ENCODE results near the gene CABLES2. TPM values are rescaled to one million over a fixed set of nuclear protein-coding genes. Genes with fewer than 3 reads are reported as not detected.

The CABLES2 gene
- total and polyA plus RNA-seq, 2 of the 4 experiments (the other 2 are of a cell fraction) = 1.4 to 5.1 TPM

- no peak overlapping the region for H3K18ac ChIP-seq (ENCODE audit: low read depth, low read length)
- WGBS, 2 experiments (ENCODE audit: extremely low coverage in 2 of 2, insufficient read length in 1 of 2) = 97% methylated on average over 6 of the region's 19 CpGs; no CpG with 5 or more reads in 1 of the 2 experiments
- H3K4me2 ChIP-seq (ENCODE audit: low read depth, low read length) = no peak overlapping the region
- no peak overlapping the region for H3K14ac ChIP-seq (replicated peaks; ENCODE audit: low read depth, low read length)
- no peak overlapping the region for H2AK9ac ChIP-seq (replicated peaks; ENCODE audit: low read depth, low read length, poor library complexity)
- H3K4me3 ChIP-seq (ENCODE audit: insufficient read depth, low read depth, low read length) = no peak overlapping the region
- no peak overlapping the region for H3K9ac ChIP-seq (ENCODE audit: low read depth, low read length)
- POLR2A ChIA-PET (ENCODE audit: unreplicated experiment) = no interaction called here
- no peak overlapping the region for H2BK120ac ChIP-seq (ENCODE audit: low read depth, low read length)
- ATAC-seq (ENCODE audit: low read depth) = no peak
- no peaks in the 10 kb centered on the region for H3K4me1 ChIP-seq (ENCODE audit: control insufficient read depth, insufficient read depth, low read length)
- peaks cover 16% of the 10 kb centered on the region; the same call in 1 of the 2 replicates for H4K20me1 ChIP-seq (ENCODE audit: insufficient read depth, low read length)
- H2AFZ ChIP-seq (replicated peaks; ENCODE audit: low read length, poor library complexity) = no peak overlapping the region
- in situ Hi-C loops (cut with MboI; ENCODE audit: low sequenced_read_pairs) (loop anchor here (25.0 kb wide), 1 partner anchor 386 kb away; no protein-coding TSS in a partner anchor), dilution Hi-C loops (cut with HindIII; ENCODE audit: low sequenced_read_pairs, unreplicated experiment) (loop anchor here (25.0 kb wide), 1 partner anchor 111 kb away; no protein-coding TSS in a partner anchor), intact Hi-C loops (cut with micrococcal nuclease) (no loop called here)
- no peak overlapping the region for H4K8ac ChIP-seq (ENCODE audit: low read depth in 2 of 2, low read length in 2 of 2)
- H2BK20ac ChIP-seq (ENCODE audit: low read depth, low read length) = no peak overlapping the region
- CTCF ChIA-PET = no interaction called here
- H3K9me1 ChIP-seq (ENCODE audit: insufficient read depth, low read length) = 0 out of 2 replicates have a peak, but pooled peaks cover 4% of the 10 kb centered on the region
- H3K23ac ChIP-seq (ENCODE audit: low read depth, low read length) = no peak overlapping the region
- no peaks in the 10 kb centered on the region for H3K9me3 ChIP-seq (ENCODE audit: control insufficient read depth, insufficient read depth, low read length)
- no TSS peak for BruUV-seq (replicated peaks)
- H2BK15ac ChIP-seq (ENCODE audit: low read depth, low read length) = no peak overlapping the region
- H4K5ac ChIP-seq (ENCODE audit: low read depth, low read length) = no peak overlapping the region
- H3K79me1 ChIP-seq (ENCODE audit: low read depth in 1 of 2, low read length in 2 of 2) = peaks cover 0 to 14% of the 10 kb centered on the region in 2 experiments; a peak in 3 of 4 replicates
- no peak for TF ChIP-seq POLR2A (IDR thresholded peaks at IDR 0.05; ENCODE audit: low read depth, low read length)
- TF ChIP-seq CEBPB (IDR thresholded peaks at IDR 0.05; ENCODE audit: low read depth, low read length) = no peak
- TF ChIP-seq BHLHE40 (IDR thresholded peaks at IDR 0.05; ENCODE audit: low read depth, low read length) = no peak
- TF ChIP-seq MAFK (IDR thresholded peaks at IDR 0.05; ENCODE audit: low read depth, low read length) = no peak
- no peak for TF ChIP-seq USF2 (IDR thresholded peaks at IDR 0.05; ENCODE audit: low read depth, low read length)
- TF ChIP-seq, protein P1, sequence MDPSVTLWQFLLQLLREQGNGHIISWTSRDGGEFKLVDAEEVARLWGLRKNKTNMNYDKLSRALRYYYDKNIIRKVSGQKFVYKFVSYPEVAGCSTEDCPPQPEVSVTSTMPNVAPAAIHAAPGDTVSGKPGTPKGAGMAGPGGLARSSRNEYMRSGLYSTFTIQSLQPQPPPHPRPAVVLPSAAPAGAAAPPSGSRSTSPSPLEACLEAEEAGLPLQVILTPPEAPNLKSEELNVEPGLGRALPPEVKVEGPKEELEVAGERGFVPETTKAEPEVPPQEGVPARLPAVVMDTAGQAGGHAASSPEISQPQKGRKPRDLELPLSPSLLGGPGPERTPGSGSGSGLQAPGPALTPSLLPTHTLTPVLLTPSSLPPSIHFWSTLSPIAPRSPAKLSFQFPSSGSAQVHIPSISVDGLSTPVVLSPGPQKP (IDR thresholded peaks at IDR 0.05; ENCODE audit: borderline replicate concordance, low read depth, low read length) = no peak
- no peak for TF ChIP-seq MXI1 (IDR thresholded peaks at IDR 0.05; ENCODE audit: borderline replicate concordance, low read depth, low read length)
- no peak for TF ChIP-seq RAD21 (IDR thresholded peaks at IDR 0.05; ENCODE audit: low read length)
- TF ChIP-seq CTCF (conservative IDR thresholded peaks at IDR 0.05; ENCODE audit: low read depth, low read length) = no peak
- no peak for TF ChIP-seq SMC3 (IDR thresholded peaks at IDR 0.05; ENCODE audit: low read depth, low read length)
- TF ChIP-seq CHD1 (IDR thresholded peaks at IDR 0.05; ENCODE audit: low read depth, low read length) = no peak
- no peak for TF ChIP-seq MAZ (IDR thresholded peaks at IDR 0.05; ENCODE audit: borderline replicate concordance, low read depth, low read length)
- H4K91ac ChIP-seq (ENCODE audit: insufficient read depth, low read depth, low read length) = no peak overlapping the region
- H3K56ac ChIP-seq (ENCODE audit: extremely low read depth, insufficient read depth, low read length) = no peak overlapping the region
- no peak overlapping the region for H3K4ac ChIP-seq (ENCODE audit: low read depth, low read length)
- H3K36me3 ChIP-seq (ENCODE audit: control insufficient read depth, insufficient read depth, low read length) = peaks cover 17% of the 10 kb centered on the region
- H3K27ac ChIP-seq (ENCODE audit: insufficient read depth, low read length) = no peak overlapping the region
- DNase-seq = no peak
- H2AK5ac ChIP-seq (ENCODE audit: low read depth, low read length) = no peak overlapping the region
- peak overlapping the region; percentile 58 for H2BK5ac ChIP-seq (ENCODE audit: low read depth, low read length, poor library complexity, severe bottlenecking)
- H3K27me3 ChIP-seq (ENCODE audit: control insufficient read depth, insufficient read depth, low read length) = no peaks in the 10 kb centered on the region
These were observed 8.8 kb downstream of the CABLES2 start for GRCh38 chr20:62398120-62398821.

Data from IMR-90 (cell line).